SU-DHL-6 (cell line): ENCODE data around the gene MYO10.

Source experiments
- H2AFZ ChIP-seq: fragments of 200-600 bp; sonication (generic); 2 replicates; pipeline ENCODE4 v1.6.1; 2014; ENCODE audit warnings: low read depth, mild to moderate bottlenecking, moderate library complexity, mixed read lengths, antibody characterized with exemption, low read length; ENCODE audit not compliant: severe bottlenecking
- H3F3A ChIP-seq: fragments of 200-600 bp; shearing (Covaris generic); 2 replicates; pipeline ENCODE4 v1.6.0; 2016; ENCODE audit warnings: antibody characterized with exemption, mild to moderate bottlenecking; ENCODE audit not compliant: insufficient read depth
- H3K27ac ChIP-seq: fragments of 200-600 bp; sonication (generic); 2 replicates; pipeline ENCODE4 v1.5.1; 2016; ENCODE audit warnings: low read depth, mild to moderate bottlenecking, low read length, moderate library complexity, mixed read lengths
- H3K27me3 ChIP-seq: fragments of 200-600 bp; sonication (generic), shearing (Covaris generic); 2 replicates; pipeline ENCODE4 v1.6.0; 2014; ENCODE audit warnings: mild to moderate bottlenecking, low read length
- H3K36me3 ChIP-seq: fragments of 200-600 bp; sonication (generic); 2 replicates; pipeline ENCODE4 v1.6.1; 2014; ENCODE audit warnings: mild to moderate bottlenecking, low read length, mixed read lengths
- H3K4me2 ChIP-seq: fragments of 300-600, 200-600 bp; shearing (Covaris generic), sonication (generic); 2 replicates; pipeline ENCODE4 v1.6.0; 2014; ENCODE audit warnings: low read length, low read depth, mild to moderate bottlenecking; ENCODE audit not compliant: poor library complexity, severe bottlenecking
- H3K4me3 ChIP-seq: fragments of 200-600 bp; sonication (generic); 2 replicates; pipeline ENCODE4 v1.5.1; 2014; ENCODE audit warnings: antibody characterized with exemption, low read length, mild to moderate bottlenecking, mixed read lengths; ENCODE audit not compliant: insufficient read depth, poor library complexity, severe bottlenecking
- H3K79me2 ChIP-seq: fragments of 200-600 bp; sonication (generic); 2 replicates; pipeline ENCODE4 v1.6.1; 2014; ENCODE audit warnings: mild to moderate bottlenecking, low read length, moderate library complexity; ENCODE audit not compliant: insufficient read depth
- H3K9ac ChIP-seq: fragments of 200-600 bp; sonication (generic); 2 replicates; pipeline ENCODE4 v1.7.0; 2014; ENCODE audit warnings: mild to moderate bottlenecking, low read length
- H3K9me2 ChIP-seq: fragments of 200-600 bp; sonication (generic); replicated peaks from 2 replicates; pipeline ENCODE4 v1.6.1; 2014; ENCODE audit warnings: low read length; ENCODE audit not compliant: insufficient read depth
- H3K9me3 ChIP-seq: fragments of 200-600 bp; sonication (generic); 2 replicates; pipeline ENCODE4 v1.6.1; 2014; ENCODE audit warnings: low read length, mixed read lengths; ENCODE audit not compliant: insufficient read depth
- H4K20me1 ChIP-seq: fragments of 200-600 bp; sonication (generic); 2 replicates; pipeline ENCODE4 v1.6.1; 2014; ENCODE audit warnings: low read depth, mild to moderate bottlenecking, antibody characterized with exemption, low read length, moderate library complexity, mixed read lengths
- EZH2phosphoT487 ChIP-seq: fragments of 200-600 bp; sonication (generic), shearing (Covaris generic); conservative IDR thresholded peaks from 2 replicates; pipeline ENCODE4 v1.6.1; 2018; ENCODE audit warnings: mild to moderate bottlenecking, antibody characterized with exemption, low read length, moderate library complexity, mixed read lengths
- TF ChIP-seq, protein P1 (sequence below): fragments of 200-600 bp; sonication (generic); IDR thresholded peaks from one replicate; pipeline ENCODE4 v1.5.1; 2017; ENCODE audit warnings: antibody characterized with exemption, mild to moderate bottlenecking, low read length, moderate library complexity; ENCODE audit not compliant: insufficient read depth, poor library complexity, severe bottlenecking

Gene MYO10

DNA sequence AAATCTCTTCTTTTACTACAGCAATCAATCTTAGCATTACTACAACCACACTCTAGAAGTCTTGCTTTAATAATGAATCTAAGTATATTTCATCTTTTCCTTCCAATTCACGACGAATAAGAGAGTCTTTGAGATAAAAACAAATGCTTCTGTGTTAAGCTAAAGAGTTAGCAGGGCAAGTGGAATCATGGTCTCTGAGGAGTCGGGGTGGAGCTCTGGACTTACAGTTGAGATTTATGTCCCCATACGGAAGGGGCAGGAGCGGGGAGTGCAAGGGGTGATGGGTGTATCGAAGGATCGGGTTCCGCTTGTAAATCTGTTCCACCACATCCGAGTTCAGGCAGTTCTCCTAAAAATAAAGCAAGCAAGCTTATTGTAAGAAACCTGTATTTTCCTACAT lies 260.3 kb downstream of the MYO10 start:
- Histone ChIP-seq H3K9me3 (no peaks in the 10 kb centered on the region), H3K36me3 (no peaks in the 10 kb centered on the region), H3K27me3 (no peaks in the 10 kb centered on the region), H3K27ac (no peak overlapping the region), H3K79me2 (no peaks in the 10 kb centered on the region), H4K20me1 (no peaks in the 10 kb centered on the region), H3K9ac (no peak overlapping the region), H3K9me2 (no peaks in the 10 kb centered on the region), H3F3A (no peaks in the 10 kb centered on the region), H3K4me3 (no peak overlapping the region), H2AFZ (no peak overlapping the region), H3K4me2 (no peak overlapping the region)
- TF ChIP-seq, protein P1, sequence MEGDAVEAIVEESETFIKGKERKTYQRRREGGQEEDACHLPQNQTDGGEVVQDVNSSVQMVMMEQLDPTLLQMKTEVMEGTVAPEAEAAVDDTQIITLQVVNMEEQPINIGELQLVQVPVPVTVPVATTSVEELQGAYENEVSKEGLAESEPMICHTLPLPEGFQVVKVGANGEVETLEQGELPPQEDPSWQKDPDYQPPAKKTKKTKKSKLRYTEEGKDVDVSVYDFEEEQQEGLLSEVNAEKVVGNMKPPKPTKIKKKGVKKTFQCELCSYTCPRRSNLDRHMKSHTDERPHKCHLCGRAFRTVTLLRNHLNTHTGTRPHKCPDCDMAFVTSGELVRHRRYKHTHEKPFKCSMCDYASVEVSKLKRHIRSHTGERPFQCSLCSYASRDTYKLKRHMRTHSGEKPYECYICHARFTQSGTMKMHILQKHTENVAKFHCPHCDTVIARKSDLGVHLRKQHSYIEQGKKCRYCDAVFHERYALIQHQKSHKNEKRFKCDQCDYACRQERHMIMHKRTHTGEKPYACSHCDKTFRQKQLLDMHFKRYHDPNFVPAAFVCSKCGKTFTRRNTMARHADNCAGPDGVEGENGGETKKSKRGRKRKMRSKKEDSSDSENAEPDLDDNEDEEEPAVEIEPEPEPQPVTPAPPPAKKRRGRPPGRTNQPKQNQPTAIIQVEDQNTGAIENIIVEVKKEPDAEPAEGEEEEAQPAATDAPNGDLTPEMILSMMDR, result no peak
- no peak for TF ChIP-seq EZH2phosphoT487

DNA sequence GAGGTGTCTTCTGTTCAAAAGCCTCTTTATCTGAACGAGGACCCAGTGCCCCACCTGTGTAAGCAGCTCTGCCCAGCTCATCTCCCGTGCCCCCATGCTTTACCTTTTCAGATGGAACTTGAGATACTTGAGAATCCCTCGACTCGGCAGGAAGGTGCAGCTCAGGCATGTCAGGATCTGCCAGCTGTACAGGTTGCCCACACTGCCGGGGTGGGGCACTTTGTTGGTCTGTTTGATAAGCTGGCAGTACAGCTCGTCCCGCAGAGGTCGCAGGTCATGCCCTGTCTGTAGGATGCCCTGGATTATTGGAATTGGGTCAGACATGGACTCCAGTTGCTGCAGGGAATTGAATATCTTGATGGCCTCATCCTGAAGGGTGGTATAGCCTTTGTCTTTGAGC lies 261.3 kb downstream of the MYO10 start:
- H3K4me3 ChIP-seq, result no peak overlapping the region
- TF ChIP-seq, protein P1, result no peak
- no peak for TF ChIP-seq EZH2phosphoT487
- H3K79me2 ChIP-seq, result no peaks in the 10 kb centered on the region
- H3K27me3 ChIP-seq, result no peaks in the 10 kb centered on the region
- H3K9me2 ChIP-seq, result no peaks in the 10 kb centered on the region
- H3K27ac ChIP-seq, result no peak overlapping the region
- no peaks in the 10 kb centered on the region for H3F3A ChIP-seq
- H3K9ac ChIP-seq, result no peak overlapping the region
- H2AFZ ChIP-seq, result no peak overlapping the region
- H3K4me2 ChIP-seq, result no peak overlapping the region
- no peaks in the 10 kb centered on the region for H3K36me3 ChIP-seq
- no peaks in the 10 kb centered on the region for H4K20me1 ChIP-seq
- H3K9me3 ChIP-seq, result no peaks in the 10 kb centered on the region

DNA sequence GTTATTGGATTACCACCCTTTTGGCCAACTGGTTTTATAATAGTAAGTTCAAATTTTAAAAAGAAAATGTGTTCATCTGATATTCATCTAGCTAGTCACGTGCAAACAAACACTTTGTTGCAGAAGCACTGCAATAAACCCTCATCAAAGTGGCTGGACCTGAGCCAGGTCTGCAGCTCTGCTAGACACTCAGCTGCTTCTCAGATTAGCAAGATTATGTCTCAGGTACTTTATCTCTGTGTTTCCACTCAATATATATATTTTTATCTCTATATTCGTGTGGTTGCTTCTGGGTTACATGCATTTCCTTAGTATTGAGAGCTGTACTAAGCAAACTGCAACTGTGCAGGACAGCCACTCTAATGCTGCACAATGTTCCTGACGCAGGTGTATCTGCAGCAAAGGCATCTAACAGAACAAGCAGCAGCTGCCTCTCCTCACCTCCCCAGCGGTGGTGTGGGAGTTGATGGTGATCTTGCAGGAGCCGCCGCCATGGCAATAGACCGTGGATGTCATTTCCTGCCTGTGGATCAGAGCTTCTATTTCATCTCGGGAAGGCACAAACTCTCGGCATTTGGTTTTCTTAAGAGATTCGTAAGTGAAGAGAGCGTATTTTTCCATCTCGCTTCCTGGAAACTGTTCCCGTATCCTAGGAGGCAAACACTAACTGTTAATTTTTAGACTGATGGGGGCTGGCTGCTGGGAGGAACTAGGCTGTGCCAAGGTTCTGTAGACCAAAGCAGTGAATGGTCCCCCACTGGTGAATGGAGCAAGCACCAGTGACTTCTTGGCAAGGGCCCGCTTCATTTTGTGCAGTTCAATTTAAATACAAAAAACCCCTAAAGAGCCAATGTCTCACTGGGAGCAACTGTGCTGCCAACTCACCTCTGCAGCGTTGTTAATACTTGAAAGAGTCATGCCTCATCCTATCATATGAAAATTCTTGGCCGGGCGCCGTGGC lies 262.6 kb downstream of the MYO10 start:
- Histone ChIP-seq H2AFZ (no peak overlapping the region), H4K20me1 (no peaks in the 10 kb centered on the region), H3K9me3 (no peaks in the 10 kb centered on the region), H3K9me2 (no peaks in the 10 kb centered on the region), H3K79me2 (no peaks in the 10 kb centered on the region), H3K27ac (no peak overlapping the region), H3K27me3 (no peaks in the 10 kb centered on the region), H3K4me3 (no peak overlapping the region), H3K4me2 (no peak overlapping the region), H3K9ac (no peak overlapping the region), H3F3A (no peaks in the 10 kb centered on the region), H3K36me3 (no peaks in the 10 kb centered on the region)
- TF ChIP-seq, protein P1, result no peak
- TF ChIP-seq EZH2phosphoT487, result no peak
